CD4-positive, alpha-beta T cell treated with Interleukin-17A for 1 hour (primary cell): Measurements from ENCODE around the gene IQCH.

Experiments
- DNase-seq: peaks from one replicate; pipeline ENCODE4 v3.0.0-alpha.2; 2020

The IQCH gene

DNA sequence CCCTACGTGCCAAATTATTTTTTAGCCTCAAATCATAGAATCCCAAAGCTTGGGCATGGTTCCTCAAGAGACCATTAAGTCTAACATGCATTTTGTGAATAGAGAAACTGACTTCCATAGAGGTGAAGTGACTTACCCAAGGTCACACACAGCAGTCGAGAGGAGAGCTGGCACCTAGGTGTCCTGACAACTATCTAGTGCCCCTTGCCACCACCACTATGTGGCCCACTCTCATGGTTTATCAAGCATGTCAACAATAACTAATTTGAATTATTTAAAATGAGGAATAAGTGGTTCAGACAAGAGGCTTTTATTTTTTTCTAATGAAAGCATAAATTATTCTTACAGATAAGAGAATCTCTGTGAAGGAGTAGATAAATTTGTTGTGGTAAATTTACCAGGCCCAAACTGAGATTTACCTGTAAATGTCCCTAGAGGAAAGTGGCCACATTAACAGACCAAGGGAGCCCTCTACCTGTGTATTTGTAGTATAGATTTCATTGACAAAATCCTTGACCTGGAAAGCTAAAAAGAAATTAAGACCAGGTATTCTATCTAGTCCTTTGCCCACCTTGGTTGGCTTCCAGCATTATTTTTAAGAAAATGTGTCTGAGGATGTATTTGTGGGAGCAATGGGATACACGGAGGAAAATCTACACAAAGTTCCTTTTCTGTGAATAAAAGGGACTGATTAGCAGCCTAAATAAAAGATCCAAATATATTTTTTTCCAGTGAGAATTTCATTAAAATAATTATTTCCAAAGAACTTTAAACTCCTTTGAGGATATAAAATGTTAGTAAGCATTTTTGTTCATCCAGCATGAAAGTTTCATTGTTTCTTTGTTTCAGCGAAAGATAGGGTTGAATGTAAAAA, 49.1 kb downstream of the IQCH start:
- peak; percentile 65 for DNase-seq

GRCh38 chr15:67304778-67305177, 50.2 kb downstream of the IQCH start:
- no peak for DNase-seq

- no peak for DNase-seq
Measured at GRCh38 chr15:67305506-67305905, 50.9 kb downstream of the IQCH start.

- DNase-seq = no peak
Measured at GRCh38 chr15:67307156-67307555, 52.6 kb downstream of the IQCH start.

- DNase-seq = no peak
Measured at GRCh38 chr15:67307889-67308597, 53.5 kb downstream of the IQCH start.

DNA sequence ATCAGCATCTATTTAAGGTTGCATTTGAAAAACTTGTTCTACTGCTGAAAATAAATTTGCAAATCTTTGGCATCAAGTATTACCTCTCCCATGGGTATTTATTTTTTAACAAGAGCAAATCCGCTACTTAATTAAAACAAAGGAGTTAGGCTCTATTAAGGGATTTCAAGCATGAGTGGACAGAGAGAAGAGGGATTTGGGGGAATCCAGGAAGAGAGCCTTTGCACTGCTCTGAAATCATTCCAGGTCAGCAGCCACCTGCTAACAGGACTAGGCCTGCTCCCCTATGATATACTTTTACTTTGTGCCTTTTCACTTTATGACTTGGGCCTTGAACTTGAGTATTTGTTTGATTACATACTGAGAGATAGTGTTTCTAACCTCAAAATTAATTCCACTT, 57.1 kb downstream of the IQCH start:
- DNase-seq = no peak

DNA sequence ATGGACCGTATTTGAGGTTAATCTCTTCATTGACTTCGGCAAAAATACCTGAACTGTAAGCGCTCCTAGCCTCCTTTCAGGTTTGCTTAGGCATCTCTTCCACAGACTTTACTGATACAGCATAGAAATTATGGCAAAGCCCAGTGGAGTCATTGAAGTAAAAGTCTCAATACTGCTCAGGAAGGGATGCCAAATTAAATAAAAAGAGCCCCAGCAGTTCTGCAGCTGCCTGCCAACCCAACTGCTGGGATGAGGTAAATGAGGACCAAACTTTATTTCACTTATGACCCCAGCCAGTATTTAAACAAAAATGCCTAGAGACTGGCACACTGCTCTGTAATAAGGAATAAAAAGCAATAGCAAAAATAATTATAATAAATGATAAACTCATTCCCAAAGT, 65.4 kb downstream of the IQCH start:
- DNase-seq = no peak

- DNase-seq = no peak
Measured at GRCh38 chr15:67321352-67321751, 66.8 kb downstream of the IQCH start.

GRCh38 chr15:67322481-67322880, 67.9 kb downstream of the IQCH start:
- DNase-seq = no peak

- DNase-seq = no peak
Measured at GRCh38 chr15:67327312-67327711, 72.7 kb downstream of the IQCH start.

DNA sequence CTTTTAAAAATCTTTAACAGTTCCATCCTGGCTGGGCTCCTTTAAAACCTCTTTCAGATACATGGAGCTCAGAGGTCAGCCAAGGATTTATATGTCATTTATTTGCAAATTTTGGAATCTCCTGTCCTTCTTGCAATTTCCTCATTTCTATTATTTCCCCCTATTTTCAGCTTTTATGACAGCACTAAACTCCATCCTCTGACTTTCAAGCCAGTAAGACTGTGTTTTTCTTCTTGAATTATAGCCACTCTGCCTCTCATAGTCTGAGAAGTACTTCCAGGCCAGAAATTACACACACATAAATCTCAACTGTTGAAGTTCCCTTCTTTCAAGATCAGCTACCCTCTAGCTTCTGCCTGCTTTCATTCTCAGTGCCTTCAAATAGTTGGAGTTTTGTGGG, 73.2 kb downstream of the IQCH start:
- DNase-seq = no peak

DNA sequence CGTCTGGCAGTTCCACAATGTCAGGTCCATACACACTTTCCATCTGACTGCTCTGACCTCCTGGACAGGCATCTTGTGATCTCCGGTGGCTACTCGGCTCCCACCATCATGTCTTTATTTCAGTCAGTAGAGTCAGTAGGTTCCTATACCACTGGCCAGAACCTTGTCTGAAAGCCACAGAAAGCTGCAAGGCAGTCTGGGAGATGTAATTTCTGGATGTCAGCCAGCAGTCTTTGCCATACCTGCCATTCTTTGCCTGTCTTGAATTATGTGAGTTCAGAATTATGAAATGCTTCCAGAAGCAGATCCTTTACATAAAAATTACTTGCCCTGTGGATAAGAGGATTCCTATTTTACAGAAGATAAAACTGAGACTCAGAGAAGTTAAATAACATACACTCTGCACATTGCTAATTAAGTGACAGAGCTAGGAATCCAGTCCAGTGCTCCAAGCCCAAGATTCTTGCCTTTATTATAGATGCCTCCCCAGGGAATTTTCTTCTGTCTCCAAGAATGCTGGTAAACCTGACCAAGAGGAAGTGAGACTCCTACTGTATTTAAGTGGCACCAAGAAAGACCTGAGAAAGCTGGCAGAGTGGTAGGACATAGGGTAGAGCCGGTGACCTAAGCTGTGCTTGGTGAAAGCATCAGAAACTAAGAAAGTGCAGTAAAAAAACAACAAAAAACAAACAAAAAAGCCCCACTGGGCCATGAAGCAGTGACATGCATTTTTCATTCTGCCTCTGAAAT, 75.6 kb downstream of the IQCH start:
- no peak for DNase-seq

GRCh38 chr15:67331676-67332075, 77.1 kb downstream of the IQCH start:
- no peak for DNase-seq

DNA sequence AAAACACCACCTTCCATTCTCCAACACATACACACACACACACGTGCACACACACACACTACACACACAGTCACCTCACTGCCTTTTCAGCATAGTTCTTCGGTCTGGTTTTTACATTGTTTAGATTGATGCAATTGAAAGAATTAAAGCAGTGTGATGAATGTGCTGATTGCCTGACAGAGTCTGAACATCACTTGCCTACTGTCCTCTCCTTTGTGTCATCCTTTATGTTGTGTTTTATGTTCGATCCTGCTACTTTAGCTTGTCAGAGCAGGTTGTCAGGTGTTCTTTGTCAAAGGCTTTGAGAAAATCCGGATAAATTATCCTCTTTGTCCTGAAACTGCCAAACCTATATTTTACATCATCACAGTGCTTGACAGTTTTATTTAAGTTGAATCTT, 80.4 kb downstream of the IQCH start:
- DNase-seq = no peak

DNA sequence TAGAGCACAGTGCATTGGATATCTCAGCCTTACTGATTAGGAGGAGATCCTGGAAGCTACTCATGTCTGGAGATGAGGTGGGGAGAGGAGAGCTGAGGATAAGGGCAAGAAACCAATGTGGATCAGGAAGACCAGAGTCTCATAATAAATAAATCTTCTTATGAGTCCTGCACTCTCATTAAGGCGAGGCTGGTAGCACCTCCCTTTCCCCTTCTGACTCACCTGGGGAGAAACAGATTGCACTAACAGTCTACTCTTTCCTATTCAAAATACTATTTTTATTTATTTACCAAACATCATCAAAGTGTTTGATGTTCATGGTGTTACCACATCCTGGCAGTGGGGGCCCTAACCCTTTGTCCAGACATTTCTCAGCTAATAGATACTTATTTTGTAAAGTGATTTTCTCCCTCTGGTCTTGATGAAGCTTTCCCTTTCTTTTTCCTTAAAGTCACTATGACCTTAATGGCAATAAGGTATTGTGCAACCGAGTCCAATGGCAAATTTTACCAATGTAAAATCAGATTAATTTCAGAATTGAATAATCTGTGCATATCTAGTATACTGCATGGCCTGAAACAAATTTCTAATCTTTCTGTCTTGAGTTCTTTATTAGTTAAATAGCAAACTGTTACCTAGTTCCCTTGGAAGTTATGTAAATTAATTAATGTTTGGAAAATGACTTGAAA, 81.1 kb downstream of the IQCH start:
- DNase-seq = no peak

GRCh38 chr15:67340630-67341029, 86.0 kb downstream of the IQCH start:
- no peak for DNase-seq

- no peak for DNase-seq
Measured at GRCh38 chr15:67341539-67341938, 87.0 kb downstream of the IQCH start.

DNA sequence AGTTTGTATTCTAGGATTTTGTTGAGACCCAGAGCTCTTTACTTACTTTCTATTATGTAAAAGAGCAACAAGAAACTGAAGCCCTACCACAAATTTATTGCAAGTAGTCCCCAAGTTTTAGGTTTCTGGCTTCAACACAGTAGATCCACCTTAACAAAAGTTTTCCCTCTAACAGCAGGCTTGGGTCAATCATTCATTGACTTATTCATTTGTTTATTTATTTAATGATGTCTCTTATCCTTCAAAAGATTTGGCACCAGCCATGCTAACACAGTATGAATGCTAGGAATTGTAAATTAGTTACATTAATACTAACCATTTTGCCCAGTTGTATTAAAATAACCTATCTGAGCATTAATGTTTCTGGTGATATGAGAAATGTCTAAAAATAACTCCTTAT, 88.6 kb downstream of the IQCH start:
- DNase-seq = no peak

GRCh38 chr15:67349634-67350033, 95.0 kb downstream of the IQCH start:
- no peak for DNase-seq

DNA sequence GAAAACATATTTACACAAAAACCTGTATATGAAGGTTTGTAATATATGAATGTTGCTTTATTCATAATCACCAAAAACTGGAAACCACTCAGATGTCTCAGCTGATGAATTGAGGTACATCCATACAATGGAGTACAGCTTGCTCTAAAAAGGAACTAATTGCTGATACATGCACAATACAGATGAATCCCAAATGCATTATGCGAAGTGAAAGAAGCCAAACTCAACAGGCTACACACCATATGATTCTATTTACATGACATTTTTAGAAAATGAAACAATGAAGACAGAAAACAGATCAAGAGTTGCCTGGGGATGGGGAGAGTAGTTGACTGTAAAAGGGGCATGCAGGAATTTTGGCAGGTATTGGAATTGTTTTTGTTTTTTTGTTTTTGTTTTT, 95.5 kb downstream of the IQCH start:
- no peak for DNase-seq

DNA sequence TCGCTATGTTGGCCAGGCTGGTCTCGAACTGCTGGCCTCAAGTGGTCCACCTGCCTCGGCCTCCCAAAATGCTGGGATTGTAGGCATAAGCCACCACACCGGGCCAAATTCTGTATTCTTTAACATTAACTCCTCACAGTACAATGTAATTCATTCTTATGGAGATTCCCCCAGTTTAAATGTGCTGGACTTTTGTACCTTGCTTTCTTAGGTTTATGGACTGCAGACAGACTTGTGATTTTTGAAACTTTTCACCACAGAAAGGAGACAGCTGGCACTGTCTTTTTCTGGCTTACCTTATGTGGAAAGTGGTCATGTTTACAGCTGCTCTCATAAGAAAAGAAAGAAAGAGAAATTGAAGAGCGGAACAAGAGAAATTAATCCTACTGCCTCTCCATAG, 103.8 kb downstream of the IQCH start:
- DNase-seq = no peak

DNA sequence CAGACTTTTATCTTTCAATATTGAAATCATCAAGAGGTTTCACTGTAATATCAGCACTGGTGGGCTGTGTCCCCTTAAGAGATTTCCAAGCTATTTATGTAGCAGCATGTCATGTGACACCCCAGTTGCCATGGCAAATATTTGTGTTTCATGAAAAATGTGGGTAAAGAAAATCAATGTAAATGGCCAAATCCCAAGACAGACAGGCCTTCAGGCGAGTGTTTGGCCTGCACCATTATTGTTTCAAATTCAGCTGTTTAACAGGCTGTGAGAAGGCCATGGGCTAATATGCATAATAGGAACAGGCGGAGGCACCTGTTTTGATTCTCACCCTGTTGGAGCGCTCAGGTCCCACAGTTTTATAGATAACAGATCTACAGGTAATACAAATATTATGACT, 104.2 kb downstream of the IQCH start:
- no peak for DNase-seq

GRCh38 chr15:67359431-67360079, 105.0 kb downstream of the IQCH start:
- no peak for DNase-seq
